IPS-18c (cell line): ENCODE data around the gene COBL.

ENCODE experiments used
- H3K4me3 ChIP-seq: 2 replicates; pipeline ENCODE4 v1.7.0; 2013; ENCODE audit warnings: low read depth, mild to moderate bottlenecking, low read length, moderate library complexity; ENCODE audit not compliant: insufficient read depth
- H3K9me3 ChIP-seq: one replicate; pipeline ENCODE4 v1.6.1; 2013; ENCODE audit warnings: mild to moderate bottlenecking, low read length, moderate library complexity; ENCODE audit not compliant: control insufficient read depth, insufficient read depth

COBL gene

DNA sequence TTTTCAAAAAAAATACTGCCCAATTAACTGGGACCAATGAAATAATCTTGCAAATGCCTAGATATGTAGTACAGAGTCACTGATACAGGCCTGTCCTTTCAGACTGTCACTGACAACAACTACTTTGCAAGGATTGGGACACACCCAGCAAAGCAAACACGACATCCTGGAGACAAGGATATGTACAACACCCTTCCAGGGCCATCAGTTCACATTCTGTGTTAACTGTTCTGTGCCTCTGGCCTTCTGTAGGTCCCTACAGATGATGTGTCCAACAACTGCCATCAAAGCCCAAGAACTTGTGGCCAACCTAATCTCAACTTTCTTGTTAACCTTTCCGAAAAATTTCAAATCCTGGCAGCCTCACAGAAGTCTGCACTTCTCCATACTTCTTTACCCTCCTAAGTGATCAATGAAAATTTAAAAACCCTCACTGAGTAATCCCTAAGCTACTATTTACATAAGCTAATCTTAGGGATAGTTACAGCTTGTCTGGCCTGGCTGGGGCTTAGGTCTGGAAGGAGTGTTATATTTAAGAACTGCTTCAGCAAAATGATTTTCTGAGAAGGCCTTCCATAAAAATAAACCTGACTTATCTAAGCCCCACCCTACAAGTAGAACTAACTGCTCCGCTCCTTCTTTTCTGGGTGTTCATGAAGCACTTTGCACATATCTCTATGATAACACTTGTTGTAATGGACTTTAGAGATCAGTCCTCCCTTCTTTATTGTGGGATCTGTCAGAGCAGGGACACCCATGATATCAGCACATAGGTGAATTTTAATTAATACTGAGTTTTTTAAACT, 21.0 kb downstream of the COBL start:
- no peaks in the 10 kb centered on the region for H3K9me3 ChIP-seq
- H3K4me3 ChIP-seq, result no peak overlapping the region

DNA sequence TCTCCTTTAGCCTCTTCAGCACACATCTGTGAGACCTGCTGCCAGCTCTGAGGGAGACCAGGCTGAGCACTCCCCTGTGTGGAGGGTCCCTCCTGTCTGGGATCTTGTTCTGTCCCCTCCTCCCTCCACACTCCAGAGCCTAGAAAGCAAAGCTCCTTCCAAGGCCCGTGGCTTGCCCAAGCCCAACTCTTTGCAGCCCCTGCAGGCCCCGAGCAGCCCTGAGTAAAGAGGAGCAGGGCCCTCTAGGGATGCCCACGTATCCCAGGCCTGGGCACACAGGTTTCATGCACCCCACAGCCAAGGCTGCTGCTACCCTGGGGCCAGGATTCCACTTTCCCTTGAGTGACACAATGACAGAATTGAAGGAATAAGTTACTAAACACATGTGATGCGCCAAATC, 24.0 kb downstream of the COBL start:
- H3K9me3 ChIP-seq, result no peaks in the 10 kb centered on the region
- H3K4me3 ChIP-seq, result no peak overlapping the region

DNA sequence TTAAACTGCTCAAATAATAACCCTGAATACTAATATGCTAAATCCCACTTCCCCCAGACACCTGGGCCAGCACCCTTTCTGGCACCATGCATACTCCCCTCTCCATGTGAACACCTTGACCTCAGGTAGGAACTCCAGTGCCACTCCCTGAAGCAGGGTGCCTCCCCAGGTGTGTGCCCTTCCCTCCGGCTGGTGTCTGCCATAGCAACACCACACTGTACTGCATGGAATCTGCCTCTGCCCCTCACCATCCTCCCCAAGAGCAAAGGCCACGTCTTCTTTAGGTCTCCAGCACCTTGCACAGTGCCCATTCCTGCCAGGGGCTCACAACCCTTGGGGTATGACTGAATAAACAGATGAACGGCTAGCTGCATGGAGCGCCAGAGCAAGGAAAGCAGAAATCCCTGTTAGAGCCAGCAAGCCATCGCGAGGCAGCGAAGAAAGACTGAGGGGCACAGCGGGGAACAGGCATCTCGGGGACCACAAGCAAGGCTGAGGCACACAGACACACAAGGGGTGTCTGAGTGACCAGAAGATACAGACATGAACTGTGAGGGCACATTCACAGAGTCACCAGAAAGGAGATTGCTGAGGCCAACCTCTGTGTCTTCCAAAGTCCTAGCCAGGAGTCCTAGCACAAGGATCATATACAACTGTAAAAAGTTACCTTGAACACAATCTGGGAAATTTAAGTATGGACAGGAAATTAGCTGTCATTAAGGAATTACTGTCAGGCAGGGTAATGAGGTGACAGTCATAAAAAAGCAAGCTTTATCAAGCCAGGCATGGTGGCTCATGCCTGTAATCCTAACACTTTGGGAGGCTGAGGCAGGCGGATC, 25.7 kb downstream of the COBL start:
- Histone ChIP-seq H3K9me3 (no peaks in the 10 kb centered on the region), H3K4me3 (no peak overlapping the region)

DNA sequence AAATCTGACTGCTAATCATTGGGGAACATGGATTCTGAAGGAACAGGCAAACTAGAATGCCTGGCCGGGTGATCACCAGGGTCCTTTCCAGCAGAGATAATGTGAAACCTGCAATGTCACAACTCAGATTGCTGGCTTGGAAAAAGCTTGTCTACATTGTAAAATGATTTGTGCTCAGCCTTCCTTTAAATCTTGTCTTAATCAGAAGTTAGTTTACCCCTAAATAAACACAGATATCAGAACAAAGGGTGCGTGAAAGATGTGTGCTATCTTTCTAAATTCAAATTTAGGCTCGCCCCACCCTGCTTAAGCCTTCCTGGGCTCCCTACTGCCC, 26.3 kb downstream of the COBL start:
- Histone ChIP-seq H3K9me3 (no peaks in the 10 kb centered on the region), H3K4me3 (no peak overlapping the region)

DNA sequence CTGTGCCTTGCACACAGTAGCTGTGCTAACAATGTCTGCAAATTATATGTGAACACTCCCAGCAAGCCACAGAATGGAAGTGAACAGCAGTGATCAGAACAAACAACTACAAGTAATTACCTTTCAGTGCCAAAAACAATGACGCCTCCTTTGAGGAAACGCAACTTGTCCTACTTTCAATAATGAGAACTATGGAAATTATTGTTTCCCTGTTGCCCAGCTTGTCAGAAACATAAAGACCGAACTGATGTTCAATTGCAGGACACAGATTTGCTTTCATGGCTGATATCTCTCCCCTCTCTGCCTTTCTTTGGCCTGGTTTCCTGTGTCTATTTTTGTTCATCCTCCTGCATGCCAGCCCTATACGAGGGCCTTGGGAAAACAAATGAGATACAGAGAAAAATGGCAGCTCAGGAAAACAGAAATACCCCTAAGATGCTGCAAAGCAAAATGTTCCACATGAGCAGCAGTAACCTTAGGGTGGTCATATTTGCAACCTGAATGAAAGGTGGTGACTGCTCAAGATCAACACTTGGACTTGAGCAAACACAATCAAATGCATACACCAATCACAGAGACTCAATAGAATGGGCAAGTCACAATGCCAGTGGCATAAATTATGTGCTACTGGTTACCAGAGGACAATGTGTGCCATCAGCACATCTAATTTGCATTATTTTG, 26.8 kb downstream of the COBL start:
- H3K9me3 ChIP-seq, result no peaks in the 10 kb centered on the region
- no peak overlapping the region for H3K4me3 ChIP-seq

DNA sequence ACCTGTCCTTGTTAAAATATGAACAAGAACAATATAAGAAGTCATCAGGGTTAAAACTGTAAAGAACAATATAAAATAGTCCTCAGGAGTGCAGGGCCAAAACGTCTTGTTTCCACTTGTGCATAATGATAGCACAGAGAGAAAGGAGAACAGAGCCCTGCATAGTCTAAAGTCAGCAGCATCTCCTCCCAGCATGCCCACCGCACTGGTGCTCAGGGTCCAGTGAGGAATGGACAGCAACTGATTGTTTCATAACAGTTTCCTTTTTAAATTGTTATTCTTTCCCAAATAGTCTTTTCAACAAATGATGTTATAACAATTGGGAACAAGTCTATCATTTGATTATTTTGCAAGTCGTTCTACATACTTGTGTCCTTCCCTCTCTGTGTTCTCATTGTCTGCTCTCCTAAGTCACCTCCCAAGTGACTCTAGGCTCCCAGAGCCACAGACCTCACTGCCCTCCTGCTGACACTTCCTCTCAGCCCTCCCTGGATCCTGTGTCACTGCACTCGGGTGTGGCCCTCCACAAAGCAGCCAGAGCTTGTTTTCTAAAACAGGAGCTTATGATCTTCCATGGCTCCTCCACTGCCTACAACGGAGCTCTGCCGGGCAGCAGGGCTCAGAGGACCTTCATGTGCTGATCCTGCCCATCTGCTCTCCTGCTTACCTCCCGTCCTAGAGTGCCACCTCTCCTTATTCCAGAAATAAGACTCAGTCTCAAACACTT, 27.6 kb downstream of the COBL start:
- Histone ChIP-seq H3K9me3 (no peaks in the 10 kb centered on the region), H3K4me3 (no peak overlapping the region)

DNA sequence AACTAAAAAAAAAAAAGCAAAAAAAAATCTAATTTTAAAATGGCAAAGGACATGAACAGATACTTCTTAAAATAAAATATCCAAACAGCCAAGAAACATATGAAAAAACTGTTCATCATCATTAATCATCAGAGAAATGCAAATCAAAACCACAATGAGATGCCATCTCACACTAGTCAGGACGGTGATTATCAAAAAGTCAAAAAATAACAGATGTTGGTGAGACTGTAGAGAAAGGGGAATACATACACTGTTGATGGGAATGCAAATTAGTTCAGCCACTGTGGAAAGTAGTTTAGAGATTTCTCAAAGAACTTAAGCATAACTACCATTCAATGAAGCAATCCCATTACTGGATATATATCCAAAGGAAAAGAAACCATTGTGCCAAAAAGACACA, 30.2 kb downstream of the COBL start:
- Histone ChIP-seq H3K9me3 (no peaks in the 10 kb centered on the region), H3K4me3 (no peak overlapping the region)

DNA sequence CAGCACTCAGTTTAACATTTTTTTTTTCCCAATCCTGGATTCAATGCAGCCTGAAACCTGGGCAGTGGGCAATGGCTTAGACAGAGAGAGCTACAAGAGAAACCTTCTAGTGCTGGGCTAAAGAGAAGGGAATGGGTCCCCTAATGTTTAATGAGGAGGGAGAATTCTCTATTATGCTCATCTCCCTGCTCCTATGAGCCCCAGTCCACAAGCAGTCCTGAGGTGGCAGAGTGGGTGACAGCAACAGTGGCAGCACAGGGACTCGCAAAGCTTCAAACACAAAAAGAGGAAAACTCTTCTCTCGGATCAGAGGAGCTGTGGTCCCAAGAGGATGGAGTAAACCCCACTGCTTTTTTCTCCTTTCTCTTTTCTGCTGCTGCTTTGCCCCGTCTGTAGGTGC, 36.5 kb downstream of the COBL start:
- Histone ChIP-seq H3K4me3 (no peak overlapping the region), H3K9me3 (no peaks in the 10 kb centered on the region)

DNA sequence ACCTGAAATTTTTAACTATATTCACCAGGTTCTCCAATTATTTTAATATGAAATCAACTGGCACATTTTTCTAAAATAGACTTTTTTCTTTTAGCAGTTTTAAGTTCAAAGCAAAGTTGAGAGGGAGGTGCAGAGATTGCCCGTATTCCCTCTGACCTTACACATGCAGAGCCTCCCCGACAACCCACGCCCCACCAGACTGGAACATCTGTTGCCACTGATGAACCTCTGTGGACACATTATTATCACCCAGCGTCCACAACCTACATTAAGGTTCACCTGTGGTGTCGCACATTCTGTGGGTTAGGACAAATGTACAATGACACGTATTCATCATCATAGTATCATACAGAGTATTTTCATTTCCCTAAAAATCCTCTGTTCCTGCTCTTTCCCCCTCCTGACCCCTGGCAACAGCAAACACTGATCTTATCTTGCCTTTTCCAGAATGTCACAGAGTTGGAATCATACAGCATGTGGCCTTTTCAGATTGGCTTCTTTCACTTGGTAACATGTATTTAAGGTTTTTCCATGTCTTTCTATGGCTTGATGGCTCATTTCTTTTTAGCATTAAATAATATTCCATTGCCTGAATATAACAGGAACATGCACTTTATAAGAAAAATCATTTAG, 37.1 kb downstream of the COBL start:
- H3K9me3 ChIP-seq, result no peaks in the 10 kb centered on the region
- H3K4me3 ChIP-seq, result no peak overlapping the region

DNA sequence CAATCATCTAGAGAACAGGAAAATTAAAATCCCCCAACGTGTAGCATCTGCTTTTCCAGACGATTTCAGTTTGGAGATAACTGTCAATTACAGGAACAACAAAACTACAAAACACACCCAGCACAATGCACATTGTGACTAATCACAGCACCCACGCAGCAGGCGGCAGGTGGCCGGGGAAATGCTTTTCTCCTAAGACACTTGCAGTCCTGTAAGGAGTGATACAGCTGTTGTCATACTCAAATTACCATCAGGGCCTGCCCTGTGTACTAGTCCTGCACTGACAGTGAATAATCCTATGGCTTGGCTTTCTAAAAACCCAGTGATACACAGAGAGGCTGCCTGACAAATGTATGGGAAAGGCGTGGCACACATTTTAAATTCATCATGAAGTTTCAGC, 37.8 kb downstream of the COBL start:
- Histone ChIP-seq H3K9me3 (no peaks in the 10 kb centered on the region), H3K4me3 (no peak overlapping the region)

DNA sequence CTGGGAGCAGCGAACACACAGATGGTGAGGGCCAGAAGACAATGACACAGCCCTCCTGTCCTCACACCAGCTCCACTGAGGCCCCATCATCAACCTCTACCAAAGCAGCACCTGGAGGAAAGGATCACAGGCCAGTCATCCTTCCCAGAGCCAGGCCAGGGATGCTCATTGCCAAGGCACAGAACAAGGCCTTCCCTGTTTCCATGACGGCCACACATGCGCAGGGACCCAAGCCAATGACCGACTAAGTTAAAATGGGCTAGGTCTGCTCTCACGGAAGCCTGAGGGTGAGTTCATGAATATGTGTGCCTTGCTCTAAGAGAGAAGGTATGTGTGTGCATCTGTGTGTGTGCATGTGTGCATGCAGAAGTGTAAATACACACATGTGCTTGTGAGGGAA, 39.6 kb downstream of the COBL start:
- no peak overlapping the region for H3K4me3 ChIP-seq
- H3K9me3 ChIP-seq, result no peaks in the 10 kb centered on the region

DNA sequence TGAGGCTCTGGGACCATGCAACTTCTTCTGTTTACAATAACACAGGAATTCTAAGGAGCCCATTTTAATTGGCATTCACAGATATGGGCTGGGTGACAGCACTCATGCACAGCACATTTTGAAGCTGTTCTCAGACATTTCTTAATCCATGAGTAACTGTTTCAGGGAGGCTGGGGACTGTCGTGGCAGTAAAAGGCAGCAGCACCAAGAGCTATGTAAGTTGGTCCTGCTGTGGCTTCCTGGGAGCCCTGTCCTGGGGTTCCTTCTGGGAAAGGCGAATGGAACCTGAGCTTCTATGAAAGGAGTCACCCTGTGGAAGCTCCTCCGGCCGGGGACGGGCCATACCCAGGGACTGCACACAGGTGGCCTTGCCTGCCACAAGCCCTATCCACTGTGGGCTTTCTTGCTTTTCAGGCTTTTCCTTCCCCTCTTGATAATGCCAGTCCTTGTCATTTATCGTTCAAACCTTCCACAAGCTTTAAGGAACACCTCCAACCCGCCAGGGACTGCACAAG, 40.5 kb downstream of the COBL start:
- no peaks in the 10 kb centered on the region for H3K9me3 ChIP-seq
- no peak overlapping the region for H3K4me3 ChIP-seq

DNA sequence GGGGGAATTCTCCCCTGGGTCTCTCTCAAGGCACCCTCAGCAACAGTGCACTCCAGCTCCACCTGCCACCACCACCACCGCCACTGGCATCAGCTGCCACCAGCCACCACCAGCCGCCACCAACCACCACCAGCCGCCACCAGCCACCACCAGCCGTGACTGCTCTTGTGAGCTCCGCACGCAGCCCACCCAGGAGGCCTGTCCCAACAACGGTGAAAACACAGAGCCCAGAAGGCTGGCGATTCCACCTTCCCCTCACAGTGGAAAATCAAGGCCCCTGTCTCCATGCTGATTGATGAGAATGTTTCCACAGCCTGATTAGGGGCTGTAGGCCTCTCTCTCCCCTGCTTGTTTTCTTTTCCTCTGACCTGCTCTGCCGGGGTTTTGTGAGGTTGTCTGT, 41.1 kb downstream of the COBL start:
- Histone ChIP-seq H3K4me3 (no peak overlapping the region), H3K9me3 (no peaks in the 10 kb centered on the region)

DNA sequence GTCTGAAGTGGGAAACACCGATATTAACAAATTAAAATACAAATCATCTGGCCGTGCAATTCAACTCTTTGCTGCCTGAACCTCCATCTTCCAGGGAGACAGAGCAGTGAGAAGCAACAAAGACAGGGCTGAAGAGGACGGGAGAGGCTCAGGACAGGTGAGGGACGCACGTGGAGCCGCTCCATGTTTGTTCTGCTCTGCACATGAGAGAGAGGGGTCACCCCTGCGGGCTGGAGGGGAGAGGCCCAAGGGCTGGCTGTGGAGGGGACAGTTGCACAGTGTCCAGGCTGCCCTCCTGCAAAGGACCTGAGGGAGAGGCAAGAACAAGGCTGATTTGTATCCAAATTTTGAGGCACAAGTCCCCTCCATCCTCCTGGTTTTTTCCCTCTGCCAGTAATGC, 41.7 kb downstream of the COBL start:
- Histone ChIP-seq H3K4me3 (no peak overlapping the region), H3K9me3 (no peaks in the 10 kb centered on the region)

DNA sequence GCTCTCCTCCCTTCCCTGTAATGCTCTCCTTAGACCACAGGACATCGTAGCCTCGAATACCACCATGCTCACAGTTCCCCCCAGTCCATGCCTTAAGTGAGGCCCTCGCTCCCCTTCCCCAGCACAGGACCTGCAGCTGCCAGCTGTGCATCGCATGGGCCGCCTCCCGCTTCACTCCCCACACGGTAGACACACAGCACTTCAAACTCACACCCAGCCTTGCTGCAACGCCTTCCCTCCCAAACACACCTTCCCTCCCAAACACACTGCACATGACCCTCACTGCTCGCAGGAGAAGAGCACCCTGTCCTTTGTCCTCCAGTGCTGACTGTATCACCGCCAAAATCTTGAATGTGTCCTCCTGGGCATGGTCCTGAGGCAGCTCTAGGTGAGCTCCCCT, 42.6 kb downstream of the COBL start:
- H3K4me3 ChIP-seq, result no peak overlapping the region
- no peaks in the 10 kb centered on the region for H3K9me3 ChIP-seq

DNA sequence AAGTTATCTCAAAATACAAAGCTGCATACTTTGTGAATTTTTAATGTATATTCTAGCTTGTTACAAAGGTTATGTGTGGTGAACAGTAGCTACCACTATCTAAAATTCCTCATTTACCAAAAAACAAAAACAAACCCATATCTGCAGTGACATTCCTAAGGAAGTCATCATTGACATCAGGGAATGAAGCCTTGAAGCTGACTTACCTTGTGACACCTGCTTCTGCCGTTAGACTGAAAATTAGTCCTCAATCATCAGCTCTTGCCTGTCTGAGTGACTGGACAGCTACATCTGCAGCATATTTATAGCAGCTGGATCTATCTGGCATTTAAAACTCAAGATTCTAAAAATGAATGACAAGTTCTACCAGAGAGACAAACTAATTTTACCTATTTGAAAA, 43.2 kb downstream of the COBL start:
- no peaks in the 10 kb centered on the region for H3K9me3 ChIP-seq

DNA sequence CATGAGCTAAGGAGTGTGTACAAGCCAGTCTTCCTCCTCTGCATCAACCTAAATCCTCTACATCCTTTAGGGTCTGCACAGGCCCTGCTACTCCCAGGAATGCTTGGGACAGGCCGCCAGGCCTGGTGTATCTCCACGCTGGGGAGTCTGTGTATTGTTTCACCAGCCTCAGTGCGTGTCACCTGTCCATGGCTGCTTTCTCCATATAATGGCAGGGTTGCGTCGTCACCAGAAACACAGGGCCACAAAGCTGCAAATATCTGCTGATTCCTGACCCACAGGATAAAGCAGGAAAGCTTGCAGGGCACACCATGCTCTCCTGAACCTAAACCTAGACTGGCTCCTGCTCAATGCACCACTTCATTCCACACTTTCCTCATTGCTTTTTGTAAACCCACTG, 45.6 kb downstream of the COBL start:
- Histone ChIP-seq H3K9me3 (no peaks in the 10 kb centered on the region), H3K4me3 (no peak overlapping the region)

More for the DNA sequence above, 43.2 kb downstream of the COBL start:
- H3K4me3 ChIP-seq, result no peak overlapping the region
